ENCODE data around the gene RPL27A.

DNA sequence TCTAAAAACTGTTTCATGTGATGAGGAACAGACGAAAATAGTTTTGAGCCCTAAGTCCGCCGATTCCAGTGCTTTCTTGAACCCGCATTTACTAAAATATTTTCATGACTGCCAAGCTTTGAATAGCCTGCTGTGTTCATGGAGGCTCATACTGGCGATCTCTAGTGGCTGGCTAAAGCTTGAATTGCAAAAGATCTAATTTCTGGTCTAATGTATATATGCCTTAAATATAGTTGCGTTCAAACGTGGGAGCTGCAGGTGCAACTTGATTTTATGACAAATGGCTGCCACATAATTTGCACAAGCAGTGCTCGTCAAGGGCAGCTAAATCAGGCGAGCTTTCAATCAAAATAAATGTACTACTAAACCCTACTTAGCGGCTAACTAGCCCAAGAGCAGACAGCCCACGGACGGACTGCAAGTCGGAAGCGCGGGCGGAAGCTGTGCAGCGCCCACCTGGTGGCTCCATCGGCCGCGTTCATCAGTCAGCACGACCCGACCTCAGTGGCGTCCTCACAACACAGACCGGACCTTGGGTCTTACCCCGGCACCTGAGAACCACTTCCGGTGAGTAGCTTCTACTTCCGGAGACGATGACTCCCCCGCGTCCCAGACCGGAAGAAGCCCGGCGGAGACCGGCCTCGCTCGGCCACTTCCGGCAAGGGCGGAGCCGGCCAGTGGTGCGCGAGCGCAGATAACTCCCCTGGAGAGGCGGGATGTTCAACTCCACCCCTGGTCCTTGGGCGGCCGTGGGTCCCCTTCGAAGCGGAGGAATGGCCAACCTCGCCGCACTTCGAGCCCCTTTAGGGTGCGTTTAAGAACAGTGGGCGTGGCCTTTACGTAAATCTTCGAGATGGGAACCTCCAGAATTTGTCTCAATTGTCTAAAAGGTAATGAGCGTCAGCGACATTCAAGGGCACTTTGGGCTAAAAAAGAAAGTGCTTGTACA, 6.1 kb downstream of the RPL27A start:
- TF ChIP-seq, protein P1, sequence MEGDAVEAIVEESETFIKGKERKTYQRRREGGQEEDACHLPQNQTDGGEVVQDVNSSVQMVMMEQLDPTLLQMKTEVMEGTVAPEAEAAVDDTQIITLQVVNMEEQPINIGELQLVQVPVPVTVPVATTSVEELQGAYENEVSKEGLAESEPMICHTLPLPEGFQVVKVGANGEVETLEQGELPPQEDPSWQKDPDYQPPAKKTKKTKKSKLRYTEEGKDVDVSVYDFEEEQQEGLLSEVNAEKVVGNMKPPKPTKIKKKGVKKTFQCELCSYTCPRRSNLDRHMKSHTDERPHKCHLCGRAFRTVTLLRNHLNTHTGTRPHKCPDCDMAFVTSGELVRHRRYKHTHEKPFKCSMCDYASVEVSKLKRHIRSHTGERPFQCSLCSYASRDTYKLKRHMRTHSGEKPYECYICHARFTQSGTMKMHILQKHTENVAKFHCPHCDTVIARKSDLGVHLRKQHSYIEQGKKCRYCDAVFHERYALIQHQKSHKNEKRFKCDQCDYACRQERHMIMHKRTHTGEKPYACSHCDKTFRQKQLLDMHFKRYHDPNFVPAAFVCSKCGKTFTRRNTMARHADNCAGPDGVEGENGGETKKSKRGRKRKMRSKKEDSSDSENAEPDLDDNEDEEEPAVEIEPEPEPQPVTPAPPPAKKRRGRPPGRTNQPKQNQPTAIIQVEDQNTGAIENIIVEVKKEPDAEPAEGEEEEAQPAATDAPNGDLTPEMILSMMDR (IDR thresholded peaks at IDR 0.05): peak in 1 of 7 experiments; percentile 7
- TF ChIP-seq POLR2A (IDR thresholded peaks at IDR 0.05) (peak in 2 of 4 donors; percentile 37 to 38), EP300 (IDR thresholded peaks at IDR 0.05) (no peak), POLR2AphosphoS5 (IDR thresholded peaks at IDR 0.05) (peak; percentile 79 to 98 (median 89))
